Measurements from ENCODE around the gene ITSN1.

Gene ITSN1

GRCh38 chr21:33816174-33816573 is 173.9 kb downstream of the ITSN1 start:
- no peak for DNase-seq

DNA sequence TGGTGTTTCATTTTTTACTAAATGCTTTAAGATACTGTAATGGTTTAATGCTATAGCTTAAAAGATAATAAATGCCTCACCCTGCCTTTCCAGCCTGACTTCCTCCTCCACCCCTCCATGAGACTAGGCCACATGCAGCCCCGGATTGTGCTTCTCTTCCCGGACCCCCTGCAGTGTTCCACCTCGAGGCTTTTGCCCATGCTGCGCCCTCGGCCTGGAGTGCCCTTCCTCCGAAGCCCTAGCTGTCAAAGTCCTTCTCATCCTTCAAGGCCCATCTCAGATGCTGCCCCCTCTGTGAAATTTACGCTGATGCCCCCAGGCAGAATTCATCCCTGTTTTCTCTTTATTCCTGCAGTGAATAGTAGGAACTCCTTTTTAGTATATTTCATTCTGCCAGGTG is 174.8 kb downstream of the ITSN1 start:
- DNase-seq: no peak

GRCh38 chr21:33817663-33818451 is 175.6 kb downstream of the ITSN1 start:
- DNase-seq: no peak

DNA sequence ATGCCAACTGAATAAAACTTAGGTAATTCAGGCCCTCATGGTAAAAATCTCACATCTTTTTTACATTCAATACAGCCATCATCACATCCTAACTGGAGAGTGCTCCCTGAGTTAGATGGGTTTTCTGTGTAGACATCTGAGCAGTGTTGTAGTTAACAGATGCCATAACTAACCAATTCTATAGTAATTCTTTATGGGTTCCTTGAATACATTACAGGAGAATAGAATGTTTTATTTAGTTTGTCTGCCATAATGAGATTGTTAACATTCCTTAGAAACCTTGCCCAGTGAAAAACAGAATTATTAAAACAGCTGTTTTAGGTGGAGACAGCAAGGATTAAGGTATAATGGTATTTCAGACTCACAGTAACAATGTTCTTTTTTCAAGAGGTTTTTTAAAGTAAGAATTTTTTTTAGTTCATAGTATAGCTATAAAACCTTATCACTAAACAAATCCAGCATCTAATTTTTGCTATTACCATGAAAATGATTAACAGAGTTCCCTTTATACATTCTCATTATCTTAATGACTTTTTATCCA is 178.0 kb downstream of the ITSN1 start:
- DNase-seq: no peak

- no peak for DNase-seq
Measured at GRCh38 chr21:33820798-33821197, 178.5 kb downstream of the ITSN1 start.

DNA sequence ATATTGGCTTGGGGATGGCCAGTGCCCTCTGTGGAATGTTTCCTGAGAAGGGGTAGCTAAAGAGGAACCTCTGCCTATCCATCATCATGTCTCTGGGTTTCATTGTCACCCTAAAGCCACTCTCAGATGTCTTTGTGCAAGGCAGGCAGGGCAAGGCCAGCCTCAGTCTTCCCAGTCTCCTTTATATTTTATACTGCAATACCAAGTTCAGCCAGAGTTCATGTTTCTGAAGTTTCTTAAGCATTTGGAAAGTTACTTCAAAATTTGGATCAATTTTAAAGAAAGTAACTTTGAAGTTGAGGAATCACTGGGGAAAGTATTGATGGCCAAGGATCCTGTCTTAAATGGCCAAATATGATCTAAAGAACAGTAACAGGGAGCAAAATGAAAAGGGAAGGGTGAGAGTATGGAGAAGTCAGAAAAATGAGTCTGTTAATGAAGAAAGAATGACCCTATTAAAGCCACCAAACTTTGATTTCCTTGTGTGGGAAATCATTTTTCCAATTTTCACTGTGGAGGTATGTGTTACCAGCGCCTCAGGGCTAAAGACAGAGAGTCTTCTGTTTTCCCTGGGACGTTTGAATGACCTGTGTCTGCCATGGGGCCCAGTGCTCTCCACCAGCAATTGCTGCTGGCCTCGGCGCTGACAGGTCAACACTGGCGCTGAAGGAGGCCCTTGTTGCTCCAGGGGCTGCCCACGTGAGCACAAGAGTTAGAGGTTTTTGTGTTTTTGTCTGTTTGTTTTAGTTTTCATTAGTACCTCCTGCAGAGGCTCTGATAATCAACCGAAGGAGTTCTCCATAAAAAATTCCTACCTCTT is 179.4 kb downstream of the ITSN1 start:
- no peak for DNase-seq

GRCh38 chr21:33824156-33824941 is 182.0 kb downstream of the ITSN1 start:
- DNase-seq: no peak

GRCh38 chr21:33825419-33825818 is 183.1 kb downstream of the ITSN1 start:
- DNase-seq: no peak

DNA sequence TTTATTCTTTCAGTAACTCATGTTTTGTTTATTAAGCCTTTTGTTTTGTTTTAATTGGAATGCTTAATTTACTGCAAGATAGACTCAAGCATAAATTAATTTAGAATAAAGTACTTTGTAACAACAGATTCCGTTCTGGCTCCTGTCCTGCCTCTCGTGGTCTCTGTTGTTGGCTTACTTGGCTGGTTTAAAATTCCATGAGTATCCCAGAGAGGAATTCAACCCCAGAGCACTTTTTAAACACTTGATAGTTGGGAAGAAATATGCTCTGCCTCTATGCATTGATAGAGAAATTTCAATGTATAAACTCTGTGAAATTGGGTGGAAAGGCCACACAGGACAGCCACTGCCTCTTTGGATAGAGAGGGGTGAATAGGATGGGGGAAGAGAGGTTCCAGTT is 183.6 kb downstream of the ITSN1 start:
- DNase-seq: no peak

- no peak for DNase-seq
Measured at GRCh38 chr21:33828083-33828482, 185.8 kb downstream of the ITSN1 start.

DNA sequence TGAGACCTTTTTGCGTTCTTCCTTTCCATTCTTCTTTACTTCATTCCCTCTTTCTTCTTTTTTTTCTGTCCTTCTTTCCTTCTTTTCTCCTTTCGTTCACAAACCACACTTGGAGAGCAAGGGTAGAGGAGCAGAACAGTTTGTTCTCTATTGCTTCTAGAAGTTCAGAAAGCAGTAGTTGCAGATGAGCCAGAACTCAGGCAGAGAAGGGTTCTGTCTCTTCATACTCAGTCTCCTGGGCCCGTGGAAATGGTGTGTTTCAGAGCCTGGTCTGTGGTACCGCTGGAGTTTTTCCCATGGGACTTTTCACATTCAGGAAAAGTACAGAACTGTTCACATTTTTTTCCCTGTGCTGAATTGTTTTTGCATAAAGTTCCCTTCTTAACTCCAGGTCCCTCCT is 186.3 kb downstream of the ITSN1 start:
- no peak for DNase-seq

DNA sequence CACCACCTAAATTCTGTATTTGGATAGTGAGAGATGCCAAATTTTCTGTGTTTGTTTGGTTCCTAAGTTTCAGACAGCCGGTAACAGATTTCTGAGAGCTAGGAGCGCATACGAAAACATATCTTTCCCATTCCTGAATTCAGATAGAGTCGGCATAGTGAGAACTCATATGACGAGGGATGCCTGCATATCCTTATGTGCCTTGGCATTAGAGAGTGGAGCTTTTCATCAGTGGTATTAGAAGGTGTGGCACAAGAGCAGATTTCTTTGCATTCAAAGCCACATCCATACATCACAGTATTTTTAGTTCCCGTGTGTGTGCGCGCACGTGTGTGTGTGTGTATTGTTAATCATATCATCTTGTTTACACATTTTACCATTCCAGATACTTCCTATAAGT is 187.5 kb downstream of the ITSN1 start:
- no peak for DNase-seq

- DNase-seq: no peak
Measured at GRCh38 chr21:33831962-33832659, 189.8 kb downstream of the ITSN1 start.

GRCh38 chr21:33834801-33835500 is 192.7 kb downstream of the ITSN1 start:
- DNase-seq: no peak

GRCh38 chr21:33835920-33836319 is 193.6 kb downstream of the ITSN1 start:
- no peak for DNase-seq

DNA sequence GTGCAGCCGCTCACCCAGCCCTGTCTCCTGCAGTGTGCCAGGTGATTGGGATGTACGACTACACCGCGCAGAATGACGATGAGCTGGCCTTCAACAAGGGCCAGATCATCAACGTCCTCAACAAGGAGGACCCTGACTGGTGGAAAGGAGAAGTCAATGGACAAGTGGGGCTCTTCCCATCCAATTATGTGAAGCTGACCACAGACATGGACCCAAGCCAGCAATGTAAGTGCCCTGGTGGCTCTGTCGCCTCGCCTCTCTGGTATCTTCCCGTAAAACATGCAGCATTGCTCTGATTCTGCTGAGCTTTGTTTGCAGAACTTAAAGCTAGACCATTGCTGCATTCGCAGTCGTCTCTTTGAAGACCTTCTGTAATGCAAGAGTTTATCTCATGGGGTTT is 194.1 kb downstream of the ITSN1 start:
- DNase-seq: no peak

- no peak for DNase-seq
Measured at GRCh38 chr21:33839167-33839716, 196.9 kb downstream of the ITSN1 start.

GRCh38 chr21:33839806-33840205 is 197.5 kb downstream of the ITSN1 start:
- DNase-seq: no peak

- DNase-seq: no peak
Measured at GRCh38 chr21:33840771-33841170, 198.5 kb downstream of the ITSN1 start.

GRCh38 chr21:33841561-33841960 is 199.3 kb downstream of the ITSN1 start:
- DNase-seq: no peak

- no peak for DNase-seq
Measured at GRCh38 chr21:33843216-33843615, 200.9 kb downstream of the ITSN1 start.

All from T-helper 2 cell (primary cell).